ENCODE data around the gene HSD11B1. TPM values are rescaled to one million over a fixed set of nuclear protein-coding genes. Genes with fewer than 3 reads are reported as not detected.

The HSD11B1 gene
- total and polyA plus RNA-seq, 2 donors (not counting 3 experiments of a cell fraction or from before 2014, with no cell fraction given), result not detected

- H2AFZ ChIP-seq (ENCODE audit: low read depth, low read length), result no peak overlapping the region
- peaks cover 0 to 2% of the 10 kb centered on the region in 2 experiments for H3K27me3 ChIP-seq (ENCODE audit: control insufficient read depth in 2 of 2, insufficient read depth in 2 of 2, low read length in 2 of 2)
- no peak overlapping the region for H3K9ac ChIP-seq (replicated peaks; ENCODE audit: extremely low read depth, insufficient read depth, low read length)
- H3K4me1 ChIP-seq (ENCODE audit: control insufficient read depth, extremely low read depth, insufficient read depth, low read length), result peaks cover 5% of the 10 kb centered on the region
- no peaks in the 10 kb centered on the region for H3K79me2 ChIP-seq (ENCODE audit: control insufficient read depth, insufficient read depth, low read length)
- H3K4me3 ChIP-seq (replicated peaks in 1 of 3; ENCODE audit: insufficient read depth in 1 of 3, low read depth in 1 of 3, low read length in 3 of 3), result no peak overlapping the region
- TF ChIP-seq EZH2 (IDR thresholded peaks at IDR 0.05; ENCODE audit: borderline replicate concordance, low read depth, low read length, severe bottlenecking), result no peak
- TF ChIP-seq GATA2 (IDR thresholded peaks at IDR 0.05; ENCODE audit: insufficient read depth, insufficient read length, low read depth, low read length), result no peak
- TF ChIP-seq POLR2AphosphoS5 (IDR thresholded peaks at IDR 0.05; ENCODE audit: insufficient read depth, low read depth, low read length), result no peak
- no peak for TF ChIP-seq MYC (IDR thresholded peaks at IDR 0.05; ENCODE audit: low read depth, low read length)
- no peak for TF ChIP-seq CTCF (IDR thresholded peaks at IDR 0.05; ENCODE audit: extremely low read depth in 1 of 2, insufficient read depth in 1 of 2, low read depth in 1 of 2, low read length in 2 of 2)
- no peak for TF ChIP-seq MAX (IDR thresholded peaks at IDR 0.05; ENCODE audit: insufficient read depth, insufficient read length)
- no peak for TF ChIP-seq JUN (IDR thresholded peaks at IDR 0.05; ENCODE audit: borderline replicate concordance, insufficient read depth, insufficient read length, low read depth)
- TF ChIP-seq FOS (IDR thresholded peaks at IDR 0.05; ENCODE audit: borderline replicate concordance, insufficient read depth, low read length), result no peak
- no peak for TF ChIP-seq POLR2A (IDR thresholded peaks at IDR 0.05; ENCODE audit: low read depth, low read length)
- H3K27ac ChIP-seq (ENCODE audit: insufficient read depth, low read depth, low read length), result no peak overlapping the region
- DNase-seq (ENCODE audit: low read depth, low spot score) (no peak), FAIRE-seq (no peak)
- ChIA-PET POLR2A (no interaction called here), CTCF (interaction anchor here (0.9 kb wide), 1 partner anchor 138 kb away, joined by 3 read pairs; no protein-coding TSS in a partner anchor)
- dilution Hi-C loops (cut with MboI; ENCODE audit: extremely low pct_ligation_motif_present, low sequenced_read_pairs), result no loop called here
- no TSS peak for BruUV-seq (replicated peaks)
- no peaks in the 10 kb centered on the region for H3K9me3 ChIP-seq (replicated peaks; ENCODE audit: control insufficient read depth, insufficient read depth, low read length)
- H3K36me3 ChIP-seq (ENCODE audit: control insufficient read depth in 2 of 2, extremely low read depth in 1 of 2, insufficient read depth in 2 of 2, low read length in 2 of 2), result no peaks in the 10 kb centered on the region
- intact Hi-C loops (cut with micrococcal nuclease), result no loop called here
- no peak overlapping the region for H3K4me2 ChIP-seq (ENCODE audit: insufficient read depth, low read length)
- H3K9me1 ChIP-seq (replicated peaks; ENCODE audit: control insufficient read depth, extremely low read depth, insufficient read depth, low read length), result no peaks in the 10 kb centered on the region
- no peaks in the 10 kb centered on the region for H4K20me1 ChIP-seq (replicated peaks; ENCODE audit: control insufficient read depth, extremely low read depth, insufficient read depth, low read length)
These were observed 677 bp upstream of the HSD11B1 start for GRCh38 chr1:209703834-209704504.

All from endothelial cell of umbilical vein (primary cell).